Regular cardiac myocyte (primary cell): Measurements from ENCODE around the gene UBXN10. TPM values are rescaled to one million over a fixed set of nuclear protein-coding genes. Genes with fewer than 3 reads are reported as not detected.

Experiments used
- total RNA-seq: library from RNA; depleted of rRNA; stranded (reverse); fragments of >200 nt; gene quantifications from 2 replicates; pipeline ENCODE4 v1.2.3, GENCODE V29; 2014

UBXN10 gene
- total RNA-seq: under 0.01 and 0.28 TPM in 2 replicates

GRCh38 chr1:20185834-20186782 is at the start of gene UBXN10, which contains the start of gene PLA2G2C:
TSS of gene UBXN10 (plus strand) at chr1:20186096. CDS start at chr1:20190562, 4,466 bp downstream.
TSS of gene PLA2G2C (minus strand) at chr1:20186518. CDS start at chr1:20177363, 9,155 bp downstream.

GRCh38 chr1:20138961-20139550 is 46.8 kb upstream of the UBXN10 start, which contains the start of gene PLA2G2F:
TSS of gene PLA2G2F (plus strand) at chr1:20139323. CDS start at chr1:20139428, 105 bp downstream.

Other genes starting within 250 kb of the UBXN10 start
- gene PLA2G2A, start 206.5 kb upstream of the UBXN10 start, total RNA-seq: not detected in 2 replicates
- 0.56 TPM in 1 of 2 replicates, not detected in the other for gene PLA2G5, start 115.9 kb upstream of the UBXN10 start, total RNA-seq
- not detected in 2 replicates for gene PLA2G2D, start 66.6 kb upstream of the UBXN10 start, total RNA-seq
- gene PLA2G2F, start 46.8 kb upstream of the UBXN10 start, total RNA-seq: not detected in 2 replicates
- not detected in 2 replicates for gene PLA2G2C, start 422 bp downstream of the UBXN10 start, total RNA-seq
- gene VWA5B1, start 104.8 kb downstream of the UBXN10 start, total RNA-seq: not detected in 2 replicates